HG03378 (cell line): ENCODE measurements around the gene NFATC2IP.

Experiments
- ATAC-seq: cut with Tn5 transposase; IDR thresholded peaks from one replicate; pipeline ENCODE4 v1.9.1; 2021; ENCODE audit warnings: mild to moderate bottlenecking, moderate library complexity; ENCODE audit not compliant: unreplicated experiment

Gene NFATC2IP

DNA sequence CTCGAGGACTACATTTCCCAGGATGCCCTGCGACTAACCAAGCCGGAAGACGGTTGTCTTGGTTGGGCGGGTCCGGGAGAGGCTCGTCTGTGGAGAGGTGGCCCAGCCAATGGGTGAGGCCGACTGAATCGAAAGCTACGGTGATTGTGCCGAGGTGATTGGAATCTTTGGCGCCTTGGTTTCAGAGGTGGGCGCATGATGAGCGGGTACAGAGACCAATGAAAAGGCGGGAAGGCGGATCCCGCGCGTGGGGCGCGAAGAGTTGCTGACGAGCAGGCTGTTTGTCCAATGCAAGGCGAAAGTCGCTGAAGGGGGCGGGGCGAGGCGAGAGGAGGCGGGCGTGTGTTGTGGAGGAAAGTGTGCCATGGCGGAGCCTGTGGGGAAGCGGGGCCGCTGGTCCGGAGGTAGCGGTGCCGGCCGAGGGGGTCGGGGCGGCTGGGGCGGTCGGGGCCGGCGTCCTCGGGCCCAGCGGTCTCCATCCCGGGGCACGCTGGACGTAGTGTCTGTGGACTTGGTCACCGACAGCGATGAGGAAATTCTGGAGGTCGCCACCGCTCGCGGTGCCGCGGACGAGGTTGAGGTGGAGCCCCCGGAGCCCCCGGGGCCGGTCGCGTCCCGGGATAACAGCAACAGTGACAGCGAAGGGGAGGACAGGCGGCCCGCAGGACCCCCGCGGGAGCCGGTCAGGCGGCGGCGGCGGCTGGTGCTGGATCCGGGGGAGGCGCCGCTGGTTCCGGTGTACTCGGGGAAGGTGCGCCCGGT lies at the start of gene NFATC2IP:
TSS of gene NFATC2IP (plus strand) at position 290 of the 762 bp plus-strand sequence. CDS start at position 365, 75 bp downstream.
- peak; percentile 94 for ATAC-seq

DNA sequence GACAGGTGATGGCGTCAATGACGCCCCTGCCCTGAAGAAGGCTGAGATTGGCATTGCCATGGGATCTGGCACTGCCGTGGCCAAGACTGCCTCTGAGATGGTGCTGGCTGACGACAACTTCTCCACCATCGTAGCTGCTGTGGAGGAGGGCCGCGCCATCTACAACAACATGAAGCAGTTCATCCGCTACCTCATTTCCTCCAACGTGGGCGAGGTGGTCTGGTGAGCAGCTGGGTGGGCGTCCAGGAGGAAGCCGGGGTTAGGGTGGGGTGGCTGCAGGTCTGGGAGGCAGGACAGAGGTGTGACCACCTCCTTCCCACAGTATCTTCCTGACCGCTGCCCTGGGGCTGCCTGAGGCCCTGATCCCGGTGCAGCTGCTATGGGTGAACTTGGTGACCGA lies 48.9 kb upstream of the NFATC2IP start:
- ATAC-seq = no peak

DNA sequence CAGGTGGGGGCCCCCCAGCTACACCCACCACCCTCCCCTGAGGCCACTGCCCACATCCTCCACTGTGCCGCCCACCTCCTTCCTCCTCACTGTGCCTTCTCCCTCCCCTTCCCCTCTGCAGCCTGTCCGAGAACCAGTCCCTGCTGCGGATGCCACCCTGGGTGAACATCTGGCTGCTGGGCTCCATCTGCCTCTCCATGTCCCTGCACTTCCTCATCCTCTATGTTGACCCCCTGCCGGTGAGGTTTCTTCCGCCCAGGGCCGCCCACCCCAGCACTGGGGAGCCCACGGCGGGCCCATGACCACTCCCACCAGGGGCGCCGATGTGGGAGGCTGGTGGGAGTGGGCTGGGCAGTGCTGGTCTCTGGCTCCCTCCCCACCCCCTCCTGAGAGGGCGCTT lies 47.8 kb upstream of the NFATC2IP start:
- ATAC-seq = no peak

DNA sequence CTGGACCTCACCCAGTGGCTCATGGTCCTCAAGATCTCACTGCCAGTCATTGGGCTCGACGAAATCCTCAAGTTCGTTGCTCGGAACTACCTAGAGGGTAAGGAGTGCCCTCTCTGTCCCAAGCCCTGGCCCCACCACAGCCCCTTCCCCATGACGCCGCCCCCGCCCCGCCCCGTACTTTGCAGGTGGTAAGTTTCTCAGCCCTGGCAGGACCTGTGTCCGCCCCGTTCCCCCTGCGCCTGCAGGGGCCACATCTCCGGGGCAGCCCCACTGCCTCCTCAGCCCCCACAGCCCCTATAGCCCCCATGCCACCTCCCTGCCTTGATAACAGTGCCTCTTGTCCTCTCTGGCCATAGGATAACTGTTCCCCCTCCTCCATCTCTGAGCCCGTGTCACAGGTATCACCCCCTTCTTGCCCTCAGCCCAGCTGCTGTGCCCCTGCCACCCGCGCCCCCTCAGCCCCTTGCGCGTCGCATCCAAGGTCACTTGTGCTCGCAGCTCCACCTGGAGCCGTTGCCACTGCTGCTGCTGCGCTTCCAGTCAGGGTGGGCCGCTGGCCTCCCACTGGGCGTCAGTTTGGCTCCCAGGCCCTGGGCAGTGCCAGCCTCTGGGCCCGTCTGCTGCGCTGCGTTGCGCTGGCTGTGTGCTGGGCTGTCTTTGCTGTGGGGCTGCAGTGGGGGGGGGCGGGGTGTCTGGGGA lies 47.2 kb upstream of the NFATC2IP start:
- ATAC-seq = no peak

DNA sequence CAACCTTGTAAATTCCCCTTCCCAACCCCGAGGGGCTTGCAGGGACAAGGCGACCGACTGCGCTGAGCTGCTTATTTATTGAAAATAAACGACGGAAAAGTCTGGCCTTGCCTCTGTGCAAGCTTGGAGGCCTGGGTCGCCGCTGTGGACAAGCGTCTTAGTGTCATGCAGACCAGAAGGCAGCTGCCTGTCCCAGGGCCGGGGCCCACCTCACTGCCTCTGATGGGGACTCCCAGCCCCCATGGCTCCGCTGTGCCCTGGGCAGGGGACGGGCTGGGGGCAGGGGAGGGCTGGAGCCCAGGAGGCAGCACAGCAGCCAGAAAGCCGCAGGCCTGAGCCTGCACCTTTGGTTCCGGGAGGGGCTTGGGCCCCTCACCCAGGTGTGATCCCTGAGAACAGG lies 46.4 kb upstream of the NFATC2IP start:
- no peak for ATAC-seq

DNA sequence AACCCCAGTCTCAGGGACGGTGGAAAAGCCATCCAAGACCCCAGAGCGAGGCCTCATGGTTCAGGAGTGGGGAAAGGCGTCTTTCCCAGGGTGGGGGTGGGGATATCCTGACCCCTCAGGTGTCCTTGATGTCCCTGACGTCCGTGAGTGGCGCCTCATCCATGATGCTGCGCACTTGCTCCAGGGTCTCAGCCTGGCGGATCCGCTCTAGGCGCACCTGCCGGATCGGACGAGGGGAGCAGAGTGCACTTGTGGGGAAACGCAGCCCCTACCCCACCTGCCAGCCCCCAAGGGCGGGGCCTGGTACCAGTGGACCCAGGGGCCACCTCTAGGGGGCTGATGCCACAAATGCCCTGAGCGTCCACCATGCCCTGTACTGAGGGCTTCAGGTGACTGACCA lies 45.9 kb upstream of the NFATC2IP start:
- ATAC-seq = no peak

DNA sequence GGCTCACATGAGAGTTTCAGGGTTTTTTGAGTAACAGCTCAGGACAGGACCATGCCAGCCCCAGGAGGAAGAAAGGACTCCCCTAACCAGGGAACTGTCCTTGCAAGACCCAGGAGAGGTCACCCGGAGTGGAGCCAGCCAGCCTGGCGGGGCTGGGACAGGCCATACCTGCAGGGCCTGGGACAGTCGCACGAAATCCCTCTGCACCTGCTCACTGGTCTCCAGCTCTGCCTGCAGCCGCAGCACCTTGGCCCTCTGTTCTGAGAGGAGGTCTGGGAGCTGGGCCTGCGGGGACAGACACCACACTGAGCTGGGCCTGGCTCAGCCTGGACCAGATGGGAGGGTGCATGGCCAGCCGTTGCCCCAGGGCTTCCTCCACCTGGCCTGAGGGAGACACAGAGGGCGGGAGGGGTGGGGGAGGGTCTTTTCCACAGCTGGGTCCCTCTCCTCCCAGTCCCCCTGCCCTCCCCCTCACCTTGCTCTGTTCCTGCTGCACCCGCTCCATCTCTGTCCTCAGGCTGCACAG lies 45.4 kb upstream of the NFATC2IP start:
- no peak for ATAC-seq

DNA sequence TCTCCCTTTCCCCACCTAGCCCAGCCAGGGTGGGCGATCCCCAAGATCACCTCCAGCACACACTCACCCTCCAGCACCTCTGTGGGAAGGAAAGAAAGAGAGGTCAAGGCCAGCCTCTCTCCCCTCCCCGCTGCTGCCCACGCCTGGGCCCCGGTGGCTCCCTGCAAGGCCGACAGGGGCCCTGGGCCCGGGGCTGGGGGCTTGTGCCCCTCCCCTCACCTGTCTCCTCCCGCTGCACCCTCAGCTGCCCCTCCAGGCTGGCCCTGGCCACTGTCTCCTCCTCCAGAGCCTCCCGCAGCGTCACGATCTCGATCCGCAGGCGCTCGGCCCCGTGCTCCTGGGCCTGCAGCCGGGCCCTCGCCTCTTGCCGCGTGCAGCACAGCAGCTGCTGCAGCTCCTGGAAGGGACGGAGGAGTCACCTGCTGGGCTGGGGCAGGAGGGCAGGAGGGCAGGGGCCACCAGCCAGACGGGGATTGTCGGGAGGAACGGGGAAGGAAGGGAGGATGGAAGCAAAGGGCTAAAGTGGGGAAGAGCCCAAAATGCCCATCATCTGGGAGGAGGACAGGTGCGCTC lies 44.9 kb upstream of the NFATC2IP start:
- ATAC-seq = no peak

DNA sequence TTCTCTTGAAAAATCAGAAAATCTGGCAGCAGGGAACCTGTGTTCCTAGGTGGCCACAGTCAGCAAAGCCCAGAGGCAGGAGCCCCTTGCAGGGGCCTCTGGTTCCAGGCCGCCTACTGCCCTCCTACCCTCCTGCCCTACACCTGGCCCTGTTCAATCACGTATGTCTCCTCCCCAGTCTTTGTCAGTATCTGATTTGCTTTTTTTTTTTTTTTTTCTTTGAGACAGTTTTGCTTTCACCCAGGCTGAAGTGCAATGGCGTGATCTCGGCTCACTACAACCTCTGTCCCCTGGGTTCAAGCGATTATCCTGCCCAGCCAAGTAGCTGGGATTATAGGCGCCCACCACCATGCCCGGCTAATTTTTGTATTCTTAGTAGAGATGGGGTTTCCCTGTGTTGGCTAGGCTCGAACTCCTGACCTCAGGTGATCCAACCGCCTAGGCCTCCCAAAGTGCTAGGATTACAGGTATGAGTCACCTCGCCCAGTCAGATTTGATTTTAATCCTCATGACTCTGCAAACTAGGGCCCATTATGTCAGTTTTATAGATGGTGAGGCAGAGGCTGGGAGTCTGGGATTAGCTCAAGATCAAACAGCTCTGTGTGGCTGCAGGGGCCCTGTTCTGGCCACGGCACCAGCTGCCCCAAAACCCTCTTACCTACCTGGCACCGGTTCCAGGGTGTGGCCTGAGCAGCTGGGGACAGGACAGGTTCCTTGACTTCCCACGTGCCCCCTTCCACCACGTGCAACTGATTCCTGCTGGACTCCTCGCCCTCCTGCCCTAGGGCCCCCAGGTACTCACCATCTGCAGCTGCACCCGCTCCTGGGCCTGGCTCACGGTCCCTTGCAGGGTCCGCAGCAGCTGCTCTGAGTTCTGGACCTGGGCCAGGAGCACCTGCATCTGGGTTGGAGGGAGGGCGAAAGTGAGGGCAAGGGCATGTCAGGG lies 40.4 kb upstream of the NFATC2IP start:
- ATAC-seq = no peak

DNA sequence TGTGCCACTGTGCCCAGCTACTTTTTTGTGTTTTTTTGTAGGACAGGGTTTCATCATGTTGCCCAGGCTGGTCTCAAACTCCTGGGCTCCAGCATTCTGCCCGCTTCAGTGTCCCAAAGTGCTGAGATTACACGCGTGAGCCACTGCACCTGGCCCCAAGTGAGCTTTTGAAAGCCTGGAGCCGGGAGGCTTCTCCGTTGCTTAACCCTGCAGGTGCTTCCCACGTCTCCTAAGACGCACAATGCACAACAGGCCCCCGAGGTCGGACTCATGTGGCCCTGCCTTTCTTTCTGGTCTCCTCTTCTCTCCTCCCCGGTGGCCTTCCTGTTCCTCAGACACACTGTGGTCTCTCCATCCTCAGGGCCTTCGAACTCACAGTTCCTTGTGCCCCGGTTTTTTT lies 38.2 kb upstream of the NFATC2IP start:
- no peak for ATAC-seq

DNA sequence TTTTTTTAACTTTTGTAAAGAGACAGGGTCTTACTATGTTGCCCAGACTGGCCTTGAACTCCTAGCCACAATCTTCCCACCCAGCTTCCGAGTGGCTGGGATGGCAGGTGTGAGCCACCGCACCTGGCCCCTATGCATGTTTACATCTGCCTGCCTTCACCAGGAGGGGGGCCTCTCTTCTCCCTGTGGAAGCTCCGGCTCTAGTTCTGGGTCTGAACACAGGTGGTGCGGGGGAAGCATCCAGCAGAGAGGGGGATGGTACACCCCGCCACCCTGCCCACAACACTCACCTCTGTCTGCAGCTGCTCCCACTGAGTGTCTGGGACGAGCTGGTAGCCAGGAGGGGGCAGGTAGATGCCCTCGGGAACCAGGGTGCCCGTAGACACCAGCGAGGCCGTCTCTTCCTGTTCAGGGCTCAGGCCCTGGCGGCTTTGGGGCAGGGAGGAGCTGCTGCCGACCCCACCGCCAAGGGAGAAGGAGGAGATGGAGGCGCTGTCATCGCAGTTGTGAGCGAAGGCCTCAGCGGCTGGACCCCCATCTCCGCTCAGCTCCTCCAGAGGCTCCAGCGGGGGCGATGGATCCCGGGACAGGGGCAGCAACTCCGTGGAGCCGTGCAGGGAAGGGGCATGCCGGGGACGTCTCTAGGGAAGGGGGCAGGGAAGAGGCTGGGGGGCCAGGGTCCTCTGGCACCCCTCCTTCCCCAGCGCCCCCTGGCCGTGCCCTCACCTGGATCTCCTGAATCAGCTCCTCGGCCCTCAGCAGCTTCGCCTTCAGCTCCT lies 36.6 kb upstream of the NFATC2IP start:
- ATAC-seq = no peak

DNA sequence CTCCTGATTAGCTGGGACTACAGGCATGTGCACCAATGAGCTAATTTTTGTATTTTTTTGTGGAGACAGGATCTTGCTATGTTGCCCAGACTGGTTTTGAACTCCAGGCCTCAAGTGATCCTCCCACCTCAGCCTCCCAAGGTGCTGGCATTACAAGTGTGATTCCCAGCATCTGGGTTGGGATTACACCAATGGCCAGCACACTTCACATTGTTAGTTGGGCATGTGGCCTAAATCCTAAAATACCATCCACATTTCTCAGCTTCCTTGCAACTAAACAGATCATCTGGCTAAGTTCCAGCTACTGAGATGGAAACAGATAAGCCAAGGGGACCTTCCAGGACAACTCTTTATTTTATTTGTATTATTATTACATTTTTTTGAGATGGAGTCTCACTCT lies 35.6 kb upstream of the NFATC2IP start:
- ATAC-seq = no peak

DNA sequence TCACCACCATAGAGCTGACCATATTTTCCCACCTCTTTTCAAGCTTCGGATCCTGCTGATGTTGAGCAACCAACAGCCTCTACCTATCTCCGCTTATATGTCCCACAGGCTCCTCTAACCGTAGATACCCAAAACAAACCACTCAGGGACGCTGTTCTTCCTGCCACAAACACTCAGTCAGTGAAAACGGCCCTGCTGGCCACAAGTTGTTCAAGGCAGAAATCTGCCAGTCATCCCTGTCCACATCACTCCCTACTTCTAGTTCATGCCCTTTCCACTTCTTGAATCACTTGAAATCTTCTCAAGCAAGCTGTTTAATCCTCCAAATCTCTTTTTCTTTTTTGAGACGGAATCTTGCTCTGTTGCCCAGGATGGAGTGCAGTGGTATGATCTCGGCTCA lies 33.6 kb upstream of the NFATC2IP start:
- ATAC-seq = no peak

DNA sequence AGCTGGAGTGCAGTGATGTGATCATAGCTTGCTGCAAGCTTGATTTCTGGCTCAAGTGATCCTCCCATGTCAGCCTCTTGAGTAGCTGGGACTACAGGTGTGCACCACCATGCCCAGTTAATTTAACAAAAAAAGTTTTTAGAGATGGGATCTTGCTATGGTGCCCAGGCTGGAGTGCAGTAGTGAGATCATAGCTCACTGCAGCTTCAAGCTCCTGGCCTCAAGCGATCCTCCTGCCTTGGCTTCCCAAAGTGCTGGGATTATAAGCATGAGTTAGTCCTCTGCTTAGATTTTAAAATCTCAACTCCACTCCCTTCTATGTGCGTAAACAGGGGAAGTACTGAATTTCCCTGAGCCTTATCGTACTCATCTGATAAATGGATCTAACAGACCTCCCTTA lies 32.0 kb upstream of the NFATC2IP start:
- no peak for ATAC-seq

DNA sequence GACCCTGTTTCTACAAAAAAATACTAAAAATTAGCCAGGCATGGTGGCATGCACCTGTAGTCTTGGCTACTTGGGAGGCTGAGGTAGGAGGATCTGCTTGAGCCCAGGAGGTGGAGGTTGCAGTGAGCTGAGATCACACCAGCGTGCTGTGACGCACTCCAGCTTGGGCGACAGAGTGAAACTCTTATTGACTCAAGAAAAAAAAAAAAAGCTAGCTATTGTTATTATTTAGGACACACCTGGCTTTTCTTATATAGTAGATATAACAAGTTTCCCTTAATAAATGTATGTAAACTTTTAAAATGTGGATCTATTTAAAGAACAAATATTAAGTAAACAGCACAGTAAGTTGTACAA lies 27.5 kb upstream of the NFATC2IP start:
- no peak for ATAC-seq

DNA sequence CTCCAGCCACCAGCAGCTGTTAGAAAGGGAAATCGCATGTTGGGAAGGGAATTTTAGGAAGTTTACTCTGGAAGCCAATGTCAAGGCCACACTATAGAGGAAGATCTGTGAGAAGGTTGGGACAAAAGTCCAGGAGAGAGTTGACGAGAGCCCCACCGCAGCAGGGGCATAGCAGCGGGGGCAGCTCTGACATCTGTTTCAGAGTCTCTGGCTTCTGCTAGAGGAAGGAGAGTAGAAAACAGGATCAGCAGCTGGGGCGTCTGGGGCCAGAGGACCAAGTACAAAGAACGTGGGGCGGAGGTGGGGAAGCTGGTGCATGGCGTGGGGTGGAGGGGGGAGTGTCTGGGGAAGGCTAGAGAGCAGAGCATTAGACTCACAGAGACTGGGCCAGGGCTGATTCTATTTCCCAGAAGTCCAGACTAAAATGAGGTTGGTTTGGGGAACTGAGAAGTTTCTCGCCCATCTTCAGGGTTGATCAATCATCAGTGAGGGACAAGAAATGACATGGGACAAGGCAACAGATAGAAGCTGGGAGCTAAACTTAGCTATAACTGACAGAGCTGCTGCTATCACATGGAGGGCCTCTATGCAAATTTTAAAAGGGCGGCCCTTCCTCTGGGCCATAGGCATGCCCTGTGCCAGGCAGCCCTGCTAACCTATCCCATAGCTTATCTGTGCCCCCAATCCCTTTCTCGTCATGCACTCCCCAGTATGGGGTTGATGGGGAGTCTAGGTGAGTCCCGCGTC lies 26.9 kb upstream of the NFATC2IP start:
- peak; percentile 66 for ATAC-seq

DNA sequence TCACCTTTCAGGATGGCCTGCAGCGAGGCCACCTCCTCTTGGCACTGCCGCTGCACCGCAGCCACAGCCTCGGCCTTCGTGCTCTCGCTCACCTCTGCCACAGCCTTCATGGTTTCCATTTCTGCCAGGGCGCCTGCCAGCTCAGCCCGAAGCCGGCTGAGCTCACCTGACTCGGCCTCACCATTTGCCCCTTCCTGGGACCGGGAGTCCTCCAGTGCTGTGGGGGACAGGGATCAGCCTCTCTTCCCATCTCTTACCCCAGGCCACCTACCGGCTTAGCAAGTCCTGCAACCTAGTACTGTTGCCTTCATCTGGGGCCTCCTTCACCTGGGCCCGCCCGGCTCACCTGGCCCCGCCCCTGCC lies 26.4 kb upstream of the NFATC2IP start:
- ATAC-seq = no peak

DNA sequence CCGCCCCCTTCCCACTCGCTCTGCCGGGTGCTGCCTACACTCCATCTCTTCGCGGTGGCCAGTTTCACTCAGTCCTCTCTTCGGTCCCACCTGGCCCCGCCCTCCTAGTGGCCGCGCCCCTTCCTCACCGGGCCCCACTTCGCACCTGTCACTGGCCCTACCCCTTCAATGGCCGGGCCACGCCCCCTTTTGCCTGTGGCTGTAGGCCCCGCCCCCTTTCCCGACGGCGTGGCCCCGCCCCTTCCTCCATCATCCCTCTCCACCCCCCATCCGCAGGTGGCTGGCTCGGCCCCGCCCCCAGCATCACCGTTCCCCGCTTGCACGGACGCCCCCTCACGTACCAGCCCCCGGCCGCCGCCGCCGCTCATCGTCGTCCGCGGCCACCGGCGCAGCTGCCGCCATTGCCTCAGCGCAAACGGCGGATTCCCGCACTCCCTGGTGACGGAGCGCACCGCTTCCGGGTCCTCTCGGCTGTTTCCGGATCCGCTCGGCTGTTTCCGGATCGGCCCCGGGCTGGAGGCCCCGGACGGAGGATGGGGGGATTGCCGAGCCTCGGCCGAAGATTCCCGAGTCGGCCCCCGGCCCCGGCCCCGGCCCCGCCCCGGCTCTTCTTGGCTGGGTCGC lies 25.9 kb upstream of the NFATC2IP start, which contains the start of gene RABEP2:
TSS of gene RABEP2 (minus strand) at position 477 of the 624 bp plus-strand sequence. CDS start at position 402, 75 bp downstream.
- ATAC-seq = peak; percentile 41
